WTC11 (cell line): ENCODE data around the gene B4GAT1.
A peak's percentile ranks its signal among the peaks of the same experiment; 100 is the strongest.

Source experiments
- IRF1 ChIP-seq: sonication (generic); formaldehyde crosslinking; IDR thresholded peaks from 2 replicates; pipeline ENCODE4 v1.8.0; 2023; ENCODE audit warnings: missing genetic modification reagents
- NR2C2 ChIP-seq: sonication (generic); formaldehyde crosslinking; IDR thresholded peaks from 2 replicates; pipeline ENCODE4 v1.8.0; 2022; ENCODE audit warnings: mild to moderate bottlenecking, missing genetic modification reagents
- TF ChIP-seq, protein P1 (sequence below): fragments of 200-600 bp; IDR thresholded peaks from 2 replicates; pipeline ENCODE4 v1.8.0; 2022; ENCODE audit warnings: antibody characterized with exemption
- TF ChIP-seq, protein P2 (sequence below): sonication (generic); formaldehyde crosslinking; IDR thresholded peaks from 2 replicates; pipeline ENCODE4 v1.8.1; 2023; ENCODE audit warnings: mild to moderate bottlenecking, missing genetic modification reagents, moderate library complexity
- TF ChIP-seq, protein P3 (sequence below): fragments of 250-450 bp; sonication (Bioruptor Pico); IDR thresholded peaks from 2 replicates; pipeline ENCODE4 v1.8.0; 2021; ENCODE audit warnings: mild to moderate bottlenecking

DNA sequence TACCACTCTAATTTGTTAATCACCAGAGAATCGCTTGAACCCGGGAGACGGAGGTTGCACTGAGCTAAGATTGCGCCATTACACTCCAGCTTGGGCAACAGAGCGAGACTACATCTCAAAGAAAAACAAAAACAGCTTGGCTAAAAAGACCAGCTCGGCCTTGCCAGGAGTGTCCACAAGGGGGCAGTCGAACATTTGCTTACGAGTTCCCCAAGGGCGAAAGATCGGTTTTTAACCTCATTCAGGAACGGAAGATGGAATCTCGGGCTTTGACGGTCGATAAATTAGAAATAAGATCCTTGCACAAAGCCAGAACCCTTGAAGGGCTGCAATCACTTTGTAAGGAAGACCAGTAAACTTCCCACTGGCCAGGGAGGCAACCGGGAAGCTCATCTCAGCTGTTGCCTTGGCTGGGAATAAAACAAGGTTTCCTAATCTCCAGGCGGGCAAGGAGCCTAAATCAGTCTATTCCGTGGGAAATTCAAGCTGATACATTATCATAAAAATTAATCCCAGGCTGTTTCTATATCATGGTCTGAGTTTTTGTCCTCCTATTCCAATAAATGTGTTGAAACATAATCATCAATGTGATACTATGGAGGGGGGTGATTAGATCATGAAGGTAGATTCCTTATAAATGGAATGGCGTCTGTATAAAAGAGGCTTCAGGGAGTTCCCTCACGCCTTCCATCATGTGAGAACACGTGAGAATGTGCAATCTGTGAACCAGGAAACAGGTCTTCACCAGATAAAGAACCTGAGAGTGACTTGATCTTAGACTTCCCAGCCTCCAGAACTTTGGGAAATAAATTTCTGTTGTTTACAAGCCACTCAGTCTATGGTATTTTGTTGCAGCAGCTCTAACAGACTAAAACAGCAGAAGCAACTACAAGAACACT is 39.0 kb upstream of the B4GAT1 start:
- TF ChIP-seq, protein P1, sequence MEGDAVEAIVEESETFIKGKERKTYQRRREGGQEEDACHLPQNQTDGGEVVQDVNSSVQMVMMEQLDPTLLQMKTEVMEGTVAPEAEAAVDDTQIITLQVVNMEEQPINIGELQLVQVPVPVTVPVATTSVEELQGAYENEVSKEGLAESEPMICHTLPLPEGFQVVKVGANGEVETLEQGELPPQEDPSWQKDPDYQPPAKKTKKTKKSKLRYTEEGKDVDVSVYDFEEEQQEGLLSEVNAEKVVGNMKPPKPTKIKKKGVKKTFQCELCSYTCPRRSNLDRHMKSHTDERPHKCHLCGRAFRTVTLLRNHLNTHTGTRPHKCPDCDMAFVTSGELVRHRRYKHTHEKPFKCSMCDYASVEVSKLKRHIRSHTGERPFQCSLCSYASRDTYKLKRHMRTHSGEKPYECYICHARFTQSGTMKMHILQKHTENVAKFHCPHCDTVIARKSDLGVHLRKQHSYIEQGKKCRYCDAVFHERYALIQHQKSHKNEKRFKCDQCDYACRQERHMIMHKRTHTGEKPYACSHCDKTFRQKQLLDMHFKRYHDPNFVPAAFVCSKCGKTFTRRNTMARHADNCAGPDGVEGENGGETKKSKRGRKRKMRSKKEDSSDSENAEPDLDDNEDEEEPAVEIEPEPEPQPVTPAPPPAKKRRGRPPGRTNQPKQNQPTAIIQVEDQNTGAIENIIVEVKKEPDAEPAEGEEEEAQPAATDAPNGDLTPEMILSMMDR: peak; percentile 79
- TF ChIP-seq, protein P2, sequence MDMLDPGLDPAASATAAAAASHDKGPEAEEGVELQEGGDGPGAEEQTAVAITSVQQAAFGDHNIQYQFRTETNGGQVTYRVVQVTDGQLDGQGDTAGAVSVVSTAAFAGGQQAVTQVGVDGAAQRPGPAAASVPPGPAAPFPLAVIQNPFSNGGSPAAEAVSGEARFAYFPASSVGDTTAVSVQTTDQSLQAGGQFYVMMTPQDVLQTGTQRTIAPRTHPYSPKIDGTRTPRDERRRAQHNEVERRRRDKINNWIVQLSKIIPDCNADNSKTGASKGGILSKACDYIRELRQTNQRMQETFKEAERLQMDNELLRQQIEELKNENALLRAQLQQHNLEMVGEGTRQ (CRISPR knock-in tag): no peak
- TF ChIP-seq, protein P3, sequence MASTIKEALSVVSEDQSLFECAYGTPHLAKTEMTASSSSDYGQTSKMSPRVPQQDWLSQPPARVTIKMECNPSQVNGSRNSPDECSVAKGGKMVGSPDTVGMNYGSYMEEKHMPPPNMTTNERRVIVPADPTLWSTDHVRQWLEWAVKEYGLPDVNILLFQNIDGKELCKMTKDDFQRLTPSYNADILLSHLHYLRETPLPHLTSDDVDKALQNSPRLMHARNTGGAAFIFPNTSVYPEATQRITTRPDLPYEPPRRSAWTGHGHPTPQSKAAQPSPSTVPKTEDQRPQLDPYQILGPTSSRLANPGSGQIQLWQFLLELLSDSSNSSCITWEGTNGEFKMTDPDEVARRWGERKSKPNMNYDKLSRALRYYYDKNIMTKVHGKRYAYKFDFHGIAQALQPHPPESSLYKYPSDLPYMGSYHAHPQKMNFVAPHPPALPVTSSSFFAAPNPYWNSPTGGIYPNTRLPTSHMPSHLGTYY: no peak
- TF ChIP-seq NR2C2 (CRISPR knock-in tag): no peak
- no peak for TF ChIP-seq IRF1
